Right atrium auricular region (tissue), 2 donors: Measurements from ENCODE around the gene HBA1. TPM values are rescaled to one million over a fixed set of nuclear protein-coding genes. Genes with fewer than 3 reads are reported as not detected.

Experiments
- DNase-seq: peaks from one replicate; pipeline ENCODE4 v3.0.0-alpha.2; 2019; ENCODE audit warnings: low spot score
- H3K27ac ChIP-seq, 2 donors: fragments of 200-600 bp; sonication (generic); 1 replicate in 1 of 2; 2 replicates in 1 of 2; pipeline ENCODE4 v1.5.1; 2016 to 2019
- H3K27me3 ChIP-seq, 2 donors: fragments of 200-600 bp; sonication (generic); one replicate each; pipeline versions ENCODE4 v1.5.1 to v1.6.0; 2017 to 2019
- H3K36me3 ChIP-seq: fragments of 200-600 bp; sonication (generic); one replicate; pipeline ENCODE4 v1.5.1; 2016
- H3K4me1 ChIP-seq, 2 donors: fragments of 200-600 bp; sonication (generic); one replicate each; pipeline versions ENCODE4 v1.5.1 to v1.6.0; 2017 to 2019
- H3K4me3 ChIP-seq, 2 donors: fragments of 200-600 bp; sonication (generic); 1 replicate in 1 of 2; 2 replicates in 1 of 2; pipeline ENCODE4 v1.5.1; 2017 to 2019; ENCODE audit warnings: mild to moderate bottlenecking in 1 of 2, moderate library complexity in 1 of 2
- H3K9me3 ChIP-seq, 2 donors: fragments of 200-600 bp; sonication (generic); one replicate each; pipeline ENCODE4 v1.5.1; 2019
- CTCF ChIP-seq, 2 donors: fragments of 200-600 bp; sonication (generic); IDR thresholded peaks; one replicate each; pipeline ENCODE4 v1.5.1; 2019; ENCODE audit warnings: antibody characterized with exemption in 2 of 2
- total RNA-seq, 2 donors: library from RNA; depleted of rRNA; stranded (reverse); fragments of >200 nt; gene quantifications; one replicate each; pipeline ENCODE4 v1.1.0, GENCODE V29; 2016

Gene HBA1
- total RNA-seq, 2 donors from 2014 or later: 1,094 to 1,137 TPM

GRCh38 chr16:220021-220420 lies 43.5 kb downstream of the HBA1 start:
- Histone ChIP-seq H3K27ac (no peak overlapping the region), H3K27me3 (no peaks in the 10 kb centered on the region), H3K36me3 (peaks cover 96% of the 10 kb centered on the region), H3K4me1 (no peaks in the 10 kb centered on the region), H3K9me3 (no peaks in the 10 kb centered on the region), H3K4me3 (no peak overlapping the region)
- no peak for TF ChIP-seq CTCF (IDR thresholded peaks at IDR 0.05)
- no peak for DNase-seq

Other genes with a start within 250 kb of the HBA1 start
- gene POLR3K, start 123.1 kb upstream of the HBA1 start, total RNA-seq: 1 to 10 TPM; 4.0 TPM
- 10 to 100 TPM; 47.1 to 78.3 TPM for gene SNRNP25, start 122.9 kb upstream of the HBA1 start, total RNA-seq
- 10 to 100 TPM; 12.0 to 25.4 TPM for gene RHBDF1, start 104.0 kb upstream of the HBA1 start, total RNA-seq
- gene MPG, start 98.5 kb upstream of the HBA1 start, total RNA-seq: 10 to 100 TPM; 47.7 to 84.0 TPM
- 10 to 100 TPM; 10.8 to 22.2 TPM for gene NPRL3, start 38.0 kb upstream of the HBA1 start, total RNA-seq
- gene HBZ, start 24.0 kb upstream of the HBA1 start, total RNA-seq: not detected
- gene HBM, start 10.7 kb upstream of the HBA1 start, total RNA-seq: 1 to 10 TPM in 1 of 2 donors, not detected in 1; 1.2 TPM
- 1,000 to 10,000 TPM; 2,977 to 3,226 TPM for gene HBA2, start 3.8 kb upstream of the HBA1 start, total RNA-seq
- 1 to 10 TPM; 2.1 to 2.8 TPM for gene HBQ1, start 3.8 kb downstream of the HBA1 start, total RNA-seq
- 10 to 100 TPM; 18.3 to 20.2 TPM for gene LUC7L, start 52.8 kb downstream of the HBA1 start, total RNA-seq
- 100 to 1,000 TPM; 141 to 227 TPM for gene FAM234A, start 58.1 kb downstream of the HBA1 start, total RNA-seq
- 1 to 10 TPM; 8.3 to 9.0 TPM for gene RGS11, start 99.3 kb downstream of the HBA1 start, total RNA-seq
- gene ARHGDIG, start 103.9 kb downstream of the HBA1 start, total RNA-seq: 1 to 10 TPM; 5.9 to 6.8 TPM
- 1 to 10 TPM in 1 of 2 donors, under 1 TPM in 1; 0.52 to 5.4 TPM for gene PDIA2, start 106.5 kb downstream of the HBA1 start, total RNA-seq
- gene AXIN1, start 176.0 kb downstream of the HBA1 start, total RNA-seq: 10 to 100 TPM; 12.9 to 19.4 TPM
- gene MRPL28, start 193.9 kb downstream of the HBA1 start, total RNA-seq: 10 to 100 TPM; 89.0 to 90.3 TPM
- 10 to 100 TPM; 34.0 to 41.1 TPM for gene PGAP6, start 205.3 kb downstream of the HBA1 start, total RNA-seq
- gene NME4, start 220.5 kb downstream of the HBA1 start, total RNA-seq: 10 to 100 TPM; 45.4 to 45.8 TPM
- gene DECR2, start 225.2 kb downstream of the HBA1 start, total RNA-seq: 10 to 100 TPM; 10.6 to 18.7 TPM
- 10 to 100 TPM; 19.9 to 43.8 TPM for gene RAB11FIP3, start 249.0 kb downstream of the HBA1 start, total RNA-seq